Measurements from ENCODE around the gene BRPF3.
A peak's percentile ranks its signal among the peaks of the same experiment; 100 is the strongest.

Gene BRPF3

DNA sequence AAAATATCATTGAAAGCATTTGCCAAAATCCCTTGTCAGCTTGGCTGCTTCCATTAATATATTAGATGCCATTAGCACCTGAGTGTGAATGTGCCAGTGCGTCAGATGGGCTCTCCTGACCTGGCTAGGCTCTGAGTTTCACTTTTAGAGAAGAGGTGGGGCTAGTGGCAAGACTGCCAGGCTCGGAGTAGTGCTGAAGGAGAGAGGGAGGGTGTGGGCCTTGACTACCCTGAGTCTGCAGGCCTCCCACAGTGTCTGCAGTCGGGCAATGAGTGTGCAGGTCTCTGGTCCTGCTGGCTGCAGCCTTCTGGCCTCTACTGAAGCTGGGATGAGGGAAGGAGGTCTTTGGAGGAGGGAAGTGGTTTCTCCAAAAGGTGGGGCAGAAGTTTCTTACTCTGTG lies 38.8 kb downstream of the BRPF3 start:
- no peak for DNase-seq

- DNase-seq: no peak
Observed at GRCh38 chr6:36235862-36236261, 39.3 kb downstream of the BRPF3 start.

DNA sequence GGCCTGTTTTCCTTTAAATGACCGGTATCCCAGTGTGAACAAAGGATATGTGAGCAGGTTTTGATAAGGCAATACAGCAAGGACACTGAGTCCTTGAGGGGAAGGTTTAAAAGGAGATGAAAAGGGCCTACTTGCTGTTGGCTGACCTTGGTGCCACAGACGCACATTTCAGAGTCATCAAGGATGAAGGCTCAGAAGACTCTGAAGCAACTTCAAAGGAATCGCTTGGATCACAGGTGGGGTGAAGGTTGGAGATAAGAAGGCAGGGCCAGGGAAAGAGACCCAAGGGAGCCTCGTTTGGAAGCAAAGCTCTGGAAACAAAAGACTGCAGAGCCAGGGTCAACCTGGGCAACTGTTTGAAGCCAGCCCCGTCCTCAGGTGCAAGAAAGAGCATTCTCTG lies 43.2 kb downstream of the BRPF3 start:
- DNase-seq: no peak

GRCh38 chr6:36241728-36242127 lies 45.2 kb downstream of the BRPF3 start:
- no peak for DNase-seq

- DNase-seq: no peak
Observed at GRCh38 chr6:36242161-36242560, 45.6 kb downstream of the BRPF3 start.

GRCh38 chr6:36242626-36243025 lies 46.1 kb downstream of the BRPF3 start:
- DNase-seq: no peak

DNA sequence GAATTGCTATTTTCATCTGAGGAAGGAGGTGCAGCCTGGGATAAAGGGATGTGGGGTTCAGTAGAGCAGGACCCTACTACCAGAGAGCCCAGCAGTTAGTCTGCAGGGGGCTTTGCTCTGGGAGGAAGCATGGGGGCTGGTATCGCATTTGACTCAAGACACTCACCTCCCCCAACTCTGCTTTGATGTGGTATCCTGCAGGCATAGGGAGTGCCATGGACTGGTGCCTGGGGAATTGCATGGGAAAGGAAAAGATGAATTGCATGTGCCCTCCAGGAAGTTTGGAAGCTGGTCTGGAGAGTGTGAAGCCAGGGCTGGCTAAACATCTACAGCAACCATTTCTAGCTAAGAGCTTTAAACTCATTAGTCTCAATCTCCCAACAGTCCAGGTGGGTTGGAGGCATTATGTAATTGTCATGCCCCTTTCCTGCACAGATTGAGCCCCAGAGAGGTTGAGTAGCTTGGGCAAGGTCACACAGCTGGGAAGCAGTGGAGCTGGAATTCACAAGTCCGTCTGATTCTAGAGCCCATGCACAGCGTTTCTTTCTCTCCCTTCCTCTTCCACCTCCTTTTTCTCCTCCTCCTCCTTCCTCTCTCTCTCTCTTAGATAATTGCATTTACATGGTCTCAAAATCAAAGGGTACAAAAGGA lies 47.1 kb downstream of the BRPF3 start:
- DNase-seq: no peak

DNA sequence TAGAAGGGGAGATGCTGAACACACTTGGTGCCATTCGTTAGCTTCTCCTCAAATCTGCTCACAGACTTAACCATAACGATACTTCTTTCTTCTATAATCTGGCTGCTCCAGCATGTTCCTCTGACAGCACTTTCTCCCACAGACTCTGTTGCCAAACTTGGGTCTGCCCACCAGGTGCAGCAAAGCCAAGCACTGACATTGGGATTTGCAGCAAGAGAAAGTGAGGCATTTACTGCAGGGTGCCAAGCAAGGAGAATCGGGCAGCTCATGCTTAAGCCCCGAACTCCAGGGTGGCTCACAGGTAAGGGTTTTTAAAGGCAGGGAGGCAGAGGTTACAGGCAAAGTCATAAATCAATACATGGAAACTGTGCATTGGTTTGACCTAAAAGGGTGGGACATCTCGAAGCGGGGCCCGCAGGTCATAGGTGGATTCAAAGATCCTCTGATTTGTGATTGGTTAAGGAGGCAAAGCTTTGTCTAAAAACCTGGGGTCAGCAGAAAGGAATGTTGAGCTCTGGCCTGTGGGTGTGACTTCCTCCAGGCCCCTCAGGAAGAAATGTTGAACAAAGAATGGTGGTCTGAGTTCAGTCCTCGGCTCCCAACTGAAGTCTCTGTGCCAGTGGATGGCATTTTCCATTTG lies 48.2 kb downstream of the BRPF3 start:
- no peak for DNase-seq

- peak; percentile 24 for DNase-seq
Observed at GRCh38 chr6:36245572-36246061, 49.1 kb downstream of the BRPF3 start.

DNA sequence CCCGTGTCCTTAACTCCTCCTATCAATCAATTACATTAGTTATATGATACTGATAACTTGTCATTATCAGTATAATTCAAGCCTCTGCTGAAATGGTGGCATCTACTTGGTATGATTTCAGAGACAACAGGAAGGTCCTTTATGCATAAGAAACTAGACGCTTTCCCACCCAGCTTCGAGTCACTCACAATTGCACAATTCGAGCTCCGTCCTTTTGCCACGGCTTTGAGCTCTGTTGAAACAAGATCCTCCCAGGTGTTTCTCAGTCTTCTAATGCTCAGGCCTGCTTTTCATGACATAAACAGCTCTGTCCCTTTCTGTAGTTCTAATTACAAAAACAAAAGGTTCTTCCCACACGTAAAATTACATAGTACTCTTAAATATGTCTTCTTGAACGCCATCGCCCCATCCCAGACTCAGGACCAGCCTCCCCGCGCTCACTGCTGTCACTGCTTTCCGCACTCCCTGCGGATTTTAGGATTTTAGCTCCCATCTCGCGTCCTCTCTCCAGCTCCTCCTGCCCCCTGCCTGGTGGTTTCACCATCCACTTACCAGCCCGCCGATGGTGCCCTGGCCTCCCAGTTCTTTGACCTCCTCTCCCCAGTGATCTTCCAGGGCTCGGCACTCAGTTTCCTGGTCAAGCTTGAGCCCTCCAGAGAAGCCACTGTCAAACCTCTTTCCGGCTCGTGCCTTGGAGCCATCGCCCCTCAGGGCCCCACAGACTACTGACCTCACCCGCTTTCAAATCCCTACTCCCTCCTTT lies 50.1 kb downstream of the BRPF3 start:
- no peak for DNase-seq

DNA sequence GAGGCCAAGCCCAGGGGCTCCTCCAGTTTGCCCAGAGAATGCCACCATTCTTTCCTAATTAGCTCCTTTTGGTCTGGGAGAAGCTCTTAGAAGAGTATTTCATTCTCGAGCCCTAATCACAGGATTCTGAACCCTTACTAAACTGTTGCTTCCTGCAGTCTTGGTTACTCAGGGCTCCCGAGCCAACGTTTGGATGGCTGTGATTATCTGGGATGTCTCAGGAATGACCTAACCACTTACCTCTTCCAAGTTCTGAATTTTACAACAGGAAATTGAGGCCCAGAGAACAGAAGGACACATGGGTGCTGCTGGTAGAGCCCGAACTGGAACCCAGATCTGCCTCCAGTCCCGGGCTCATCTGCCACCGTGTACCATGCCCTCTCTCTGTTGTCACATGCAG lies 51.1 kb downstream of the BRPF3 start:
- DNase-seq: no peak

- no peak for DNase-seq
Observed at GRCh38 chr6:36248980-36249379, 52.4 kb downstream of the BRPF3 start.

- no peak for DNase-seq
Observed at GRCh38 chr6:36249536-36249935, 53.0 kb downstream of the BRPF3 start.

DNA sequence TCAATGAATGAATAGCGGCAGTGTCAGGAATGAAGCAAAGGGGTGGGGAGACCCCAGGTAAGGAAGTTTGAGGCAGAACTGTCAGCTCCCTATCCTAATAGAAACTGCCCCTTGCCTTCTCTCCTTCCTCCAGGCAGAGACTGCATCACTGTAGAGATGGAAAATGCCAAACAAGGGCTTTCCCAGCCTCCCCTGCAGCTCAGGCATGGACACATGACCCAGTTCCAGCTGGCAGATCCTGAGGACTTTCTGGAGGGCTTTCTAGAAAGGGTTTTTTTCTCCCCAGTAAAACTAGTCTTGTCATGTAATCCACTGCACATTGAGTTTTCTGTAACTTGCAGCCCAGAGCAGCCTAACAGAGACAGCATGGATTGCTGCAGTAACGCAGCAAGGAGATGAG lies 55.5 kb downstream of the BRPF3 start:
- no peak for DNase-seq

DNA sequence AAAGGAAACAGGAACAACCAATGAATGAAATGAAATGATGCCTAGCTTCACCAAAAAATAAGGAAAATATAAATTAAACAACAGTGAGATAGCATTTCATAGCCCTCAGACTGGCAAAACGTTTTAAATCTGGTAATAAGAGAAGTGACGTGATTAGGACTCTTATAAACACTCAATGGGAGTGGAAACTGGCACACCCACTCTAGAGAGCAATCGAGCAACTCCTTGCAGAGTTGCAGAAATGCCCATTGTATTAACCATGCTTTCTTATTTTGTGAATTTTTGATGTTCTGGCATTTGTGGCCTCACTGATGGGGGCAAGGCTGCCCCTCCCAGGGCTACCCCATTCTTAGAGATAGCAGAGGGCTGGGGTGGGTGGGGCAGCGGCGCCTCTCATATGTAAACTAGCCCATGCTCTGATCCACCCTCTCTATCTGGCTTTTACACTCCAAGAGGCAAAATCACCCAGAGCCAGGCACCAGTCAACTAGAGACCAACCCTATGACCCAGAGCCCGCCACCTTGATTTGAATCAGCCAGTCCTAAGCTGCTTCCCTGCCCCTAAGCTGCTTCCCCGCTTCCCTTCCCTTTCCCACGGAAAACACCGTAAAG lies 67.0 kb downstream of the BRPF3 start:
- DNase-seq: no peak

- DNase-seq: no peak
Observed at GRCh38 chr6:36265744-36266143, 69.2 kb downstream of the BRPF3 start.

DNA sequence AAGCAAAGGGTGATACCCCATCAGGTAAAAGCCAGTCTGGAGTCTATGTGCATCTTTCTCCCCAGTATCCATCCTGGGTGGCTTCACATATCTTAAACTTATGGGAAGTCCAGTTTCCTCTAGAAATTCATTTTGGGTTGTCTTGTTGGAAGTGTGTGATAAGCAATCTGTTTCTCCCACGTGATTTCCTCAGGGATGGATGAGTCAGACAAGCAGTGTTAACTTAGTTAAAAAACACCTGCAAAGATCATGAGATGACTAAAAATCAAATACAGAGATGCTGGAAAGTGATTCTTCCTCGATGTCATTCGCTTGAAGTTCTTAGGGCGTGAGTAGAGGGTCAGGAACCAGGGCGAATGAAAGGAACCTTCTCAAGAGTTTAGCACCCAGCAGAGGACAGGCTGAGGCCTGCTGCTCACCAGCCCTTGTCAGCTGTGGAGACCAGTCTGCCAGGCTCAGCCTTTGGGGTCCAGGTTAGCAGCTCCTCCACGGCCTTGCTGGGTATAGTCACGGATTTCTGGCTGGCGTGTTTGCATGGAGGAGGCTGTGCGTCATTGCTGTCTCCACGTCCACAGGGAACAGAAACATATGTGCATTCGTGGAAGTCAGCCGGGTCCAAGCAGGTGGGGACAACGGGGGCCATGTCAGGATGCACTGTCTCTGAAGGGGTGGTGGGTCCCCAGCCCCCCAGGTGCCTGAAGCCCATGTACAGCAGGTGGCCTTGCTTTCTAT lies 70.5 kb downstream of the BRPF3 start:
- no peak for DNase-seq

DNA sequence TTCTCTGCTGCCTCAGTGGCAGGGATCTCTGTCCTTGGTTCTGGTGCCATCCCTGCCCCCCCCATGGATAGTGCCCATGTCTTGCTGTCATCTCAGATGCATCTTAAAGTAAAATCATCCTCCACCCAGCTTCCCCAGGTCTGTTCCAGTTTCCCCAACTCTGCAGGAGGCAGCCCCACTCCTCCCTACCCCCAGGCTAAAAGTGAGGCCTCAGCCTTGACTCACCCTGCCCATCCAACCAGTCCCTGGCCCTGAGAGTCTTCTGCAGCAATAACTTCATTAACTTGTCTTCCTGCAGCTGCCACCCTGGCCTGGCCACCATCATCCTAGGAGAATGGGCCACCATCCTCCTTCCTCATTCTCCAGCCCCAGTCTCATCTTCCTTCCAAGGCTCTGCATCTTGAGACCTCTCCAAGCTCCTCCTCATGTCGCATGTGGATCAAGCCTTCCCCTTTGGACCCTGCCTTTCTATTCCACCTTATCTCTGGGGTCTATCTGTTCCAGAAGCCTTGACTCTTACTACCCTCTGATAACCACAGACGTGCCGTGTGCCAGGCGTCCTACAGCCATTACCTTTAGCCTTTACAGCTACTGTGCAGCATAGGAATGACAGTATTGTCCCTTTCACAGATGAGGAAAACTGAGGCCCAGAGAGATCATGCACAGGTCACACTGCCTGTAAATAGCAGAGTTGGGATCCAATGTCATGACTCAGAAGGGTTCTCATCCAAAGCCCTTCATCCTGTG lies 71.4 kb downstream of the BRPF3 start:
- DNase-seq: no peak

DNA sequence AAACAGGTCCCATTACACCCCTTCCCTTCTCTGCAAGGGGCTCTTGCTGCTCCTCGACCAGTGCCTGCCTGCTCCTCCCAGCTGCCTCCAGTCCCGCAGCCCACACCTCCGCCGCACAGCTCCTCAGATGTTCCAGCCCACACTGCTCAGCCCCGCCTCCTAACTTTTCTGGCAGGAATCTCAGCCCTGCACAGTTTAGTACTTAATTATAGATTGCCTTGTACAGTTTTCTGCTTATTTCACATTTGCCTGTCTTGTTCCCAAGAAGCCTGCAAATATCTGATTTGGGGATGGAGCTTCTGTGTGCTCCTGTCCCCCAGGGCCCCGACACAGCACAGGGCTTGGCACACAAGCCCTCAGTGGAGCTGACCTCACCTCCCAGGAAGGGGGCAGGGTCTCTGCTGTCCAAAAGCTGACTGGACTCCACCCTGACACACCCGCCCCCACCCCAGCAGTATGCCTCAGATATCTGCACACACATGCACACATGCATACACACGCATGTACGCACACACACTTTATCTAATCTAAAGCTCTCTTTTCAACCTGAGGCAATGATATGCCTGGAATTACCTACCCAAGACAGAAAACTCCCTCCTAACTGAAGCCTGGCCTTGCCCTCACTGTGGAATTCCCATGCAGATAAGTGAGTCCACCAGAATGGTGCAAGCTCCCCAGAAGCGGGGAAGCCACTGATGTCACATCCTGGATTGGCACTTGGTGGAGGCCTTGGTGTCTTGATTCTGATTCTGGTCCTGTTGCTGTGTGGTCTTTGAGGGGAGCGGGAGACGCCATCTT lies 72.1 kb downstream of the BRPF3 start:
- no peak for DNase-seq

DNA sequence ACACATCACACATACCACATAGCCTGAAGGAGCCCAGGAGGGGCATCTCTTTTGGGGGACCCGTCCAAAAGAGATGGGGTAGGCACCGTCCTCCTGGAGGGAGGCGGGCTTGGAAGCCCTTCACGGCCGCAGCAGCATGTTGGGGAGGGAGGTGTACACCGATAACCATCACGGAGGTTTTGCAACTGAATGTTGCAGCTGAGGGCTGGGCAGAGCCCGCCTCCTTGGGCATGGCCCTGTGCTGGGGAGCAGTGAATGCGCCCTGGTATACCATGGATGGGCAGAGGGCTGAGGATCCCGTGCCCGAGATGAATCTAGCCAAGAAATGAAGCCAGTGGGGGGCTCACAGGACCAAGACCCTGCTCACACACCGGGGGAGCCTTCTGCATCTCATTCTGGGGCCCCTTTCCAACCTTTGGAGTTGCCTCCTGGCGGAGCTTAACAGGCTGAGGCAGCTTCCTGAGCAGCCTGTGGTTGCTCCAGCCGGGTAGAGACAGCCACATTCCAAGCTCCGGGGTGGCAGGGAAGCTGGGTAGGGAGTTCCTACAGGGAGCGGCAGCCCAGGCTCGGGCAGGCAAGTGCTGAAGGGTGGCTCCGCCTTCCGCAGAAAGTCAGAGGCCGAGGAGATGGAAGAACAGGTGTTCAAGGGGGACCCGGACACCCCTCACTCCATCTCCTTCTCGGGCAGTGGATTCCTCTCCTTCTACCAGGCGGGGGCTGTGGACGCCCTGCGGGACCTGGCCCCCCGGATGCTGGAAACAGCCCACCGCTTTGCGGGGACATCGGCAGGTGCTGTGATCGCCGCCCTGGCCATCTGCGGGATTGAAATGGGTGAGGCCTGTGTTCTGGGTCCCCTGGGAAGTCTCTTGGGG lies 73.5 kb downstream of the BRPF3 start, which contains the start of gene PNPLA1:
Gene PNPLA1, plus strand, starts transcription at position 227 of the 872 bp plus-strand sequence. Its CDS starts 400 bp downstream, at position 627.
- no peak for DNase-seq
